ENCODE measurements around the gene RICTOR.

- no peak for TF ChIP-seq CEBPB (IDR thresholded peaks at IDR 0.05; ENCODE audit: low read depth)
- TF ChIP-seq SP1 (IDR thresholded peaks at IDR 0.05; ENCODE audit: low read depth), result no peak
- TF ChIP-seq, protein P1, sequence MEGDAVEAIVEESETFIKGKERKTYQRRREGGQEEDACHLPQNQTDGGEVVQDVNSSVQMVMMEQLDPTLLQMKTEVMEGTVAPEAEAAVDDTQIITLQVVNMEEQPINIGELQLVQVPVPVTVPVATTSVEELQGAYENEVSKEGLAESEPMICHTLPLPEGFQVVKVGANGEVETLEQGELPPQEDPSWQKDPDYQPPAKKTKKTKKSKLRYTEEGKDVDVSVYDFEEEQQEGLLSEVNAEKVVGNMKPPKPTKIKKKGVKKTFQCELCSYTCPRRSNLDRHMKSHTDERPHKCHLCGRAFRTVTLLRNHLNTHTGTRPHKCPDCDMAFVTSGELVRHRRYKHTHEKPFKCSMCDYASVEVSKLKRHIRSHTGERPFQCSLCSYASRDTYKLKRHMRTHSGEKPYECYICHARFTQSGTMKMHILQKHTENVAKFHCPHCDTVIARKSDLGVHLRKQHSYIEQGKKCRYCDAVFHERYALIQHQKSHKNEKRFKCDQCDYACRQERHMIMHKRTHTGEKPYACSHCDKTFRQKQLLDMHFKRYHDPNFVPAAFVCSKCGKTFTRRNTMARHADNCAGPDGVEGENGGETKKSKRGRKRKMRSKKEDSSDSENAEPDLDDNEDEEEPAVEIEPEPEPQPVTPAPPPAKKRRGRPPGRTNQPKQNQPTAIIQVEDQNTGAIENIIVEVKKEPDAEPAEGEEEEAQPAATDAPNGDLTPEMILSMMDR (IDR thresholded peaks at IDR 0.05 in 2 of 3, conservative IDR thresholded peaks at IDR 0.05 in 1 of 3; ENCODE audit: borderline replicate concordance in 1 of 3, insufficient read depth in 1 of 3, low read depth in 2 of 3, low read length in 2 of 3), result no peak
- TF ChIP-seq, protein P2, sequence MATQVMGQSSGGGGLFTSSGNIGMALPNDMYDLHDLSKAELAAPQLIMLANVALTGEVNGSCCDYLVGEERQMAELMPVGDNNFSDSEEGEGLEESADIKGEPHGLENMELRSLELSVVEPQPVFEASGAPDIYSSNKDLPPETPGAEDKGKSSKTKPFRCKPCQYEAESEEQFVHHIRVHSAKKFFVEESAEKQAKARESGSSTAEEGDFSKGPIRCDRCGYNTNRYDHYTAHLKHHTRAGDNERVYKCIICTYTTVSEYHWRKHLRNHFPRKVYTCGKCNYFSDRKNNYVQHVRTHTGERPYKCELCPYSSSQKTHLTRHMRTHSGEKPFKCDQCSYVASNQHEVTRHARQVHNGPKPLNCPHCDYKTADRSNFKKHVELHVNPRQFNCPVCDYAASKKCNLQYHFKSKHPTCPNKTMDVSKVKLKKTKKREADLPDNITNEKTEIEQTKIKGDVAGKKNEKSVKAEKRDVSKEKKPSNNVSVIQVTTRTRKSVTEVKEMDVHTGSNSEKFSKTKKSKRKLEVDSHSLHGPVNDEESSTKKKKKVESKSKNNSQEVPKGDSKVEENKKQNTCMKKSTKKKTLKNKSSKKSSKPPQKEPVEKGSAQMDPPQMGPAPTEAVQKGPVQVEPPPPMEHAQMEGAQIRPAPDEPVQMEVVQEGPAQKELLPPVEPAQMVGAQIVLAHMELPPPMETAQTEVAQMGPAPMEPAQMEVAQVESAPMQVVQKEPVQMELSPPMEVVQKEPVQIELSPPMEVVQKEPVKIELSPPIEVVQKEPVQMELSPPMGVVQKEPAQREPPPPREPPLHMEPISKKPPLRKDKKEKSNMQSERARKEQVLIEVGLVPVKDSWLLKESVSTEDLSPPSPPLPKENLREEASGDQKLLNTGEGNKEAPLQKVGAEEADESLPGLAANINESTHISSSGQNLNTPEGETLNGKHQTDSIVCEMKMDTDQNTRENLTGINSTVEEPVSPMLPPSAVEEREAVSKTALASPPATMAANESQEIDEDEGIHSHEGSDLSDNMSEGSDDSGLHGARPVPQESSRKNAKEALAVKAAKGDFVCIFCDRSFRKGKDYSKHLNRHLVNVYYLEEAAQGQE (IDR thresholded peaks at IDR 0.05; ENCODE audit: low read depth), result no peak
These were observed 34.8 kb upstream of the RICTOR start for GRCh38 chr5:39108987-39109386.
